Liver (tissue), 9 donors: Measurements from ENCODE around the gene CFAP74. TPM values are rescaled to one million over a fixed set of nuclear protein-coding genes. Genes with fewer than 3 reads are reported as not detected.

ENCODE experiments used
- DNase-seq: peaks from one replicate; pipeline ENCODE4 v3.0.0-alpha.2; 2017; ENCODE audit warnings: low spot score
- H3K27ac ChIP-seq, 2 donors: one replicate each; pipeline ENCODE4 v1.7.0; 2013; ENCODE audit warnings: inconsistent platforms in 2 of 2, low read length in 2 of 2, control low read depth in 1 of 2, low read depth in 1 of 2, mild to moderate bottlenecking in 1 of 2
- H3K27me3 ChIP-seq, 4 donors: one replicate each; pipeline versions ENCODE4 v1.6.1 to v1.7.0; 2013; ENCODE audit warnings: low read length in 3 of 4, inconsistent platforms in 1 of 4, mild to moderate bottlenecking in 1 of 4, moderate library complexity in 1 of 4; ENCODE audit not compliant: control insufficient read depth in 4 of 4, insufficient read depth in 4 of 4
- H3K36me3 ChIP-seq, 4 donors: one replicate each; pipeline versions ENCODE4 v1.6.1 to v1.7.0; 2013; ENCODE audit warnings: low read length in 3 of 4, mild to moderate bottlenecking in 3 of 4, low read depth in 1 of 4, moderate library complexity in 1 of 4; ENCODE audit not compliant: control insufficient read depth in 4 of 4, insufficient read depth in 3 of 4
- H3K4me1 ChIP-seq, 4 donors: one replicate each; pipeline versions ENCODE4 v1.6.1 to v1.7.0; 2013; ENCODE audit warnings: low read length in 3 of 4, mild to moderate bottlenecking in 3 of 4, moderate library complexity in 1 of 4; ENCODE audit not compliant: control insufficient read depth in 4 of 4, insufficient read depth in 4 of 4
- H3K4me3 ChIP-seq, 3 donors: one replicate each; pipeline versions ENCODE4 v1.6.1 to v1.7.0; 2013; ENCODE audit warnings: low read length in 3 of 3, control low read depth in 1 of 3, low read depth in 1 of 3, mild to moderate bottlenecking in 1 of 3
- H3K9ac ChIP-seq, 2 donors: one replicate each; pipeline ENCODE4 v1.7.0; 2013; ENCODE audit warnings: low read length in 2 of 2, mild to moderate bottlenecking in 2 of 2, moderate library complexity in 2 of 2, control low read depth in 1 of 2, low read depth in 1 of 2
- H3K9me3 ChIP-seq, 4 donors: one replicate each; pipeline versions ENCODE4 v1.6.1 to v1.7.0; 2013; ENCODE audit warnings: low read length in 3 of 4; ENCODE audit not compliant: control insufficient read depth in 4 of 4
- ATF3 ChIP-seq: IDR thresholded peaks from 2 replicates; pipeline ENCODE4 v1.6.1; 2016; ENCODE audit warnings: antibody characterized with exemption
- CTCF ChIP-seq: fragments of 150-350 bp; IDR thresholded peaks from 2 replicates; pipeline ENCODE4 v1.5.1; 2017; ENCODE audit warnings: improper control_type of control experiment, low read depth, low read length; ENCODE audit not compliant: missing input control
- EGR1 ChIP-seq, 2 donors: IDR thresholded peaks; 2 replicates each; pipeline ENCODE4 v1.6.1; 2016 to 2018; ENCODE audit warnings: antibody characterized with exemption in 2 of 2, low read depth in 2 of 2
- FOXA1 ChIP-seq: IDR thresholded peaks from 2 replicates; pipeline ENCODE4 v1.6.1; 2016; ENCODE audit warnings: antibody characterized with exemption
- FOXA2 ChIP-seq: IDR thresholded peaks from 2 replicates; pipeline ENCODE4 v1.6.1; 2016; ENCODE audit warnings: antibody characterized with exemption
- GABPA ChIP-seq, 2 donors: IDR thresholded peaks in 1 of 2; conservative IDR thresholded peaks in 1 of 2; 2 replicates each; pipeline ENCODE4 v1.6.1; 2016; ENCODE audit warnings: antibody characterized with exemption in 2 of 2, mild to moderate bottlenecking in 1 of 2, moderate library complexity in 1 of 2
- HNF4A ChIP-seq, 2 donors: conservative IDR thresholded peaks; 2 replicates each; pipeline ENCODE4 v1.6.1; 2016; ENCODE audit warnings: antibody characterized with exemption in 2 of 2, mild to moderate bottlenecking in 2 of 2
- HNF4G ChIP-seq: IDR thresholded peaks from 2 replicates; pipeline ENCODE4 v1.6.1; 2016; ENCODE audit warnings: antibody characterized with exemption
- JUND ChIP-seq, 2 donors: IDR thresholded peaks; 2 replicates each; pipeline ENCODE4 v1.6.1; 2016; ENCODE audit warnings: antibody characterized with exemption in 2 of 2
- MAX ChIP-seq: IDR thresholded peaks from 2 replicates; pipeline ENCODE4 v1.6.1; 2016; ENCODE audit warnings: antibody characterized with exemption
- NR2F2 ChIP-seq: IDR thresholded peaks from 2 replicates; pipeline ENCODE4 v1.6.1; 2016; ENCODE audit warnings: antibody characterized with exemption
- RAD21 ChIP-seq, 2 donors: IDR thresholded peaks; 2 replicates each; pipeline ENCODE4 v1.6.1; 2016; ENCODE audit warnings: antibody characterized with exemption in 2 of 2, mild to moderate bottlenecking in 2 of 2
- REST ChIP-seq: IDR thresholded peaks from 2 replicates; pipeline ENCODE4 v1.6.1; 2016; ENCODE audit warnings: antibody characterized with exemption, mild to moderate bottlenecking
- RXRA ChIP-seq, 2 donors: IDR thresholded peaks; 2 replicates each; pipeline ENCODE4 v1.6.1; 2017 to 2018; ENCODE audit warnings: antibody characterized with exemption in 2 of 2, mild to moderate bottlenecking in 1 of 2
- SP1 ChIP-seq: IDR thresholded peaks from 2 replicates; pipeline ENCODE4 v1.6.1; 2018; ENCODE audit warnings: antibody characterized with exemption, mild to moderate bottlenecking
- TAF1 ChIP-seq: conservative IDR thresholded peaks from 2 replicates; pipeline ENCODE4 v1.6.1; 2016; ENCODE audit warnings: antibody characterized with exemption, mild to moderate bottlenecking
- YY1 ChIP-seq: IDR thresholded peaks from 2 replicates; pipeline ENCODE4 v1.6.1; 2016; ENCODE audit warnings: antibody characterized with exemption, mild to moderate bottlenecking
- ZBTB33 ChIP-seq: IDR thresholded peaks from 2 replicates; pipeline ENCODE4 v1.6.1; 2016; ENCODE audit warnings: antibody characterized with exemption
- WGBS: extraction: QIAGEN DNeasy Blood & Tissue Kit; methylation state at CpG from one replicate; pipeline ENCODE4 v1.1.7; 2013; 5-methylcytosine and 5-hydroxymethylcytosine counted together
- polyA plus RNA-seq, 2 donors: library from polyadenylated mRNA; stranded (reverse) in 1 of 2; unstranded in 1 of 2; fragments of 200-250 nt in 1 of 2; fragments of >200 nt in 1 of 2; fragmentation: Nextera tagmentation in 1 of 2; extraction: Ambion mirVana in 1 of 2; gene quantifications; one replicate each; pipeline versions ENCODE4 v1.2.1 to v1.2.3, GENCODE V29; 2013 to 2015
- total RNA-seq, 2 donors: library from RNA; depleted of rRNA; stranded (reverse); fragments of >200 nt; gene quantifications; one replicate each; pipeline ENCODE4 v1.2.3, GENCODE V29; 2014
- donor health status: healthy.
- donor health status: healthy.
- donor health status: healthy.
- donor health status: healthy.
- donor health status: healthy.

The CFAP74 gene
- total and polyA plus RNA-seq, 4 donors: under 0.01 to 0.31 TPM; not detected in 2

GRCh38 chr1:1924386-1924785 is 79.2 kb downstream of the CFAP74 start:
- Histone ChIP-seq H3K27ac (no peak overlapping the region), H3K4me3 (no peak overlapping the region), H3K4me1 (peaks cover 15 to 25% (median 21%) of the 10 kb centered on the region in 4 donors), H3K27me3 (no peaks in the 10 kb centered on the region), H3K9ac (no peak overlapping the region), H3K36me3 (no peaks in the 10 kb centered on the region), H3K9me3 (no peaks in the 10 kb centered on the region)
- DNase-seq: no peak
- 62% methylated on average over 18 of the region's 18 CpGs for WGBS
- TF ChIP-seq SP1 (no peak), JUND (IDR thresholded peaks at IDR 0.05) (no peak), TAF1 (no peak), FOXA2 (no peak), CTCF (no peak), ZBTB33 (no peak), YY1 (no peak), MAX (no peak), NR2F2 (no peak), RAD21 (IDR thresholded peaks at IDR 0.05) (no peak), GABPA (IDR thresholded peaks at IDR 0.05 in 1 of 2, conservative IDR thresholded peaks at IDR 0.05 in 1 of 2) (no peak), FOXA1 (no peak), HNF4A (conservative IDR thresholded peaks at IDR 0.05) (no peak), RXRA (IDR thresholded peaks at IDR 0.05) (no peak), EGR1 (IDR thresholded peaks at IDR 0.05; ENCODE audit: low read depth in 2 of 2) (no peak), REST (no peak), ATF3 (no peak), HNF4G (no peak)
